Liver (tissue), 9 donors: ENCODE data around the gene ATP5PD. TPM values are rescaled to one million over a fixed set of nuclear protein-coding genes. Genes with fewer than 3 reads are reported as not detected.
"Not testable (repeated sequence)": the region's sequence is repeated elsewhere in the genome, so short reads cannot be mapped to it uniquely, and the experiment has no call there.

Experiments
- DNase-seq: peaks from one replicate; pipeline ENCODE4 v3.0.0-alpha.2; 2017; ENCODE audit warnings: low spot score
- H3K27ac ChIP-seq, 2 donors: one replicate each; pipeline ENCODE4 v1.7.0; 2013; ENCODE audit warnings: inconsistent platforms in 2 of 2, low read length in 2 of 2, control low read depth in 1 of 2, low read depth in 1 of 2, mild to moderate bottlenecking in 1 of 2
- H3K27me3 ChIP-seq, 4 donors: one replicate each; pipeline versions ENCODE4 v1.6.1 to v1.7.0; 2013; ENCODE audit warnings: low read length in 3 of 4, inconsistent platforms in 1 of 4, mild to moderate bottlenecking in 1 of 4, moderate library complexity in 1 of 4; ENCODE audit not compliant: control insufficient read depth in 4 of 4, insufficient read depth in 4 of 4
- H3K36me3 ChIP-seq, 4 donors: one replicate each; pipeline versions ENCODE4 v1.6.1 to v1.7.0; 2013; ENCODE audit warnings: low read length in 3 of 4, mild to moderate bottlenecking in 3 of 4, low read depth in 1 of 4, moderate library complexity in 1 of 4; ENCODE audit not compliant: control insufficient read depth in 4 of 4, insufficient read depth in 3 of 4
- H3K4me1 ChIP-seq, 4 donors: one replicate each; pipeline versions ENCODE4 v1.6.1 to v1.7.0; 2013; ENCODE audit warnings: low read length in 3 of 4, mild to moderate bottlenecking in 3 of 4, moderate library complexity in 1 of 4; ENCODE audit not compliant: control insufficient read depth in 4 of 4, insufficient read depth in 4 of 4
- H3K4me3 ChIP-seq, 3 donors: one replicate each; pipeline versions ENCODE4 v1.6.1 to v1.7.0; 2013; ENCODE audit warnings: low read length in 3 of 3, control low read depth in 1 of 3, low read depth in 1 of 3, mild to moderate bottlenecking in 1 of 3
- H3K9ac ChIP-seq, 2 donors: one replicate each; pipeline ENCODE4 v1.7.0; 2013; ENCODE audit warnings: low read length in 2 of 2, mild to moderate bottlenecking in 2 of 2, moderate library complexity in 2 of 2, control low read depth in 1 of 2, low read depth in 1 of 2
- H3K9me3 ChIP-seq, 4 donors: one replicate each; pipeline versions ENCODE4 v1.6.1 to v1.7.0; 2013; ENCODE audit warnings: low read length in 3 of 4; ENCODE audit not compliant: control insufficient read depth in 4 of 4
- EGR1 ChIP-seq, 2 donors: IDR thresholded peaks; 2 replicates each; pipeline ENCODE4 v1.6.1; 2016 to 2018; ENCODE audit warnings: antibody characterized with exemption in 2 of 2, low read depth in 2 of 2
- NR2F2 ChIP-seq: IDR thresholded peaks from 2 replicates; pipeline ENCODE4 v1.6.1; 2016; ENCODE audit warnings: antibody characterized with exemption
- RAD21 ChIP-seq, 2 donors: IDR thresholded peaks; 2 replicates each; pipeline ENCODE4 v1.6.1; 2016; ENCODE audit warnings: antibody characterized with exemption in 2 of 2, mild to moderate bottlenecking in 2 of 2
- SP1 ChIP-seq: IDR thresholded peaks from 2 replicates; pipeline ENCODE4 v1.6.1; 2018; ENCODE audit warnings: antibody characterized with exemption, mild to moderate bottlenecking
- WGBS: extraction: QIAGEN DNeasy Blood & Tissue Kit; methylation state at CpG from one replicate; pipeline ENCODE4 v1.1.7; 2013; 5-methylcytosine and 5-hydroxymethylcytosine counted together
- polyA plus RNA-seq, 2 donors: library from polyadenylated mRNA; stranded (reverse) in 1 of 2; unstranded in 1 of 2; fragments of 200-250 nt in 1 of 2; fragments of >200 nt in 1 of 2; fragmentation: Nextera tagmentation in 1 of 2; extraction: Ambion mirVana in 1 of 2; gene quantifications; one replicate each; pipeline versions ENCODE4 v1.2.1 to v1.2.3, GENCODE V29; 2013 to 2015
- total RNA-seq, 2 donors: library from RNA; depleted of rRNA; stranded (reverse); fragments of >200 nt; gene quantifications; one replicate each; pipeline ENCODE4 v1.2.3, GENCODE V29; 2014
- TF ChIP-seq, protein P1 (sequence below): IDR thresholded peaks from 2 replicates; pipeline ENCODE4 v1.6.1; 2016; ENCODE audit warnings: antibody characterized with exemption
- TF ChIP-seq, protein P2 (sequence below): fragments of 150-350 bp; IDR thresholded peaks from 2 replicates; pipeline ENCODE4 v1.5.1; 2017; ENCODE audit warnings: improper control_type of control experiment, low read depth, low read length; ENCODE audit not compliant: missing input control
- donor health status: healthy.
- donor health status: healthy.
- donor health status: healthy.
- donor health status: healthy.
- donor health status: healthy.

The ATP5PD gene
- total and polyA plus RNA-seq, 4 donors, result 102 to 378 (median 184) TPM

DNA sequence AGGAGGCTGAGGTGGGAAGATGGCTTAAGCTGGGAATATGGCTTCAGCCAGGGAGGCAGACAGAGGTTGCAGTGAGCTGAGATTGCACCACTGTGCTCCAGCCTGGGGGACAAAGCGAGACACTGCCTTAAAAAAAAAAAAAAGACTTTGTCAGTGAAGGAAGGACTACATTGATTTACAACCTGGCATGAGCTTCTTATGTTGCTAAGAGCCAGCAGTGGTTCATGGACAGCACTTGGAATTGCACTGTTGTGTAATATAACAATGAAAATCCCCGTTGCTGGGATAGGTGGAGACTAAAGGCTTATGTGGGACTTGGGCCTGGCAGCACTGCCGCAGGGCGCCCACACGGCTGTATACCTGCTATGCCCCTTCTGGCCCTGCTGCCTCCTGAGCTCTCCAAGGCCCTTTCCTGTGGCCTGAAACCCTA lies 26.9 kb upstream of the ATP5PD start:
- Histone ChIP-seq H3K9me3 (no peaks in the 10 kb centered on the region), H3K4me1 (peaks cover 3 to 36% (median 30%) of the 10 kb centered on the region in 4 donors)

DNA sequence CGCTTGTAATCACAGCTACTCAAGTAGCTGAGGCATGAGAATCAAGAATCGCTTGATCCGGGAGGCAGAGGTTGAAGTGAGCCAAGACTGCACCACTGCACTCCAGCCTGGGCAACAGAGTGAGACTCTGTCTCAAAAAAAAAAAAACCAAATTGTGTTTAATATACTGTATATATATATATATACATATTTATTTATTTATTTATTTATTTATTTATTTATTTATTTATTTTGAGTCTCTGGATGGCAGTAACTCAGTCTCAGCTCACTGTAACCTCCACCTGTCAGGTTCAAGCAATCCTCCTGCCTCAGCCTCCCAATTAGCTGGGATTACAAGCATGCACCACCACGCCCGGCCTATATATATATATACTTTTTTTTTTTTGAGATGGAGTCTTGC lies 26.1 kb upstream of the ATP5PD start:
- H3K9me3 ChIP-seq, H3K27ac ChIP-seq, DNase-seq, H3K4me3 ChIP-seq, H3K27me3 ChIP-seq, H3K9ac ChIP-seq, H3K36me3 ChIP-seq: not testable (repeated sequence)
- WGBS, result 97% methylated on average over 5 of the region's 5 CpGs
- peaks cover 2 to 29% (median 23%) of the 10 kb centered on the region in 4 donors for H3K4me1 ChIP-seq

More for the DNA sequence above, 26.9 kb upstream of the ATP5PD start:
- no peak overlapping the region for H3K9ac ChIP-seq
- TF ChIP-seq, protein P1, sequence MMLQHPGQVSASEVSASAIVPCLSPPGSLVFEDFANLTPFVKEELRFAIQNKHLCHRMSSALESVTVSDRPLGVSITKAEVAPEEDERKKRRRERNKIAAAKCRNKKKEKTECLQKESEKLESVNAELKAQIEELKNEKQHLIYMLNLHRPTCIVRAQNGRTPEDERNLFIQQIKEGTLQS, result no peak
- TF ChIP-seq EGR1 (IDR thresholded peaks at IDR 0.05; ENCODE audit: low read depth in 2 of 2), result no peak
- H3K36me3 ChIP-seq, result no peaks in the 10 kb centered on the region
- no peak for DNase-seq
- no peak overlapping the region for H3K4me3 ChIP-seq
- no peak overlapping the region for H3K27ac ChIP-seq
- H3K27me3 ChIP-seq, result no peaks in the 10 kb centered on the region
- 61% methylated on average over 5 of the region's 5 CpGs for WGBS

DNA sequence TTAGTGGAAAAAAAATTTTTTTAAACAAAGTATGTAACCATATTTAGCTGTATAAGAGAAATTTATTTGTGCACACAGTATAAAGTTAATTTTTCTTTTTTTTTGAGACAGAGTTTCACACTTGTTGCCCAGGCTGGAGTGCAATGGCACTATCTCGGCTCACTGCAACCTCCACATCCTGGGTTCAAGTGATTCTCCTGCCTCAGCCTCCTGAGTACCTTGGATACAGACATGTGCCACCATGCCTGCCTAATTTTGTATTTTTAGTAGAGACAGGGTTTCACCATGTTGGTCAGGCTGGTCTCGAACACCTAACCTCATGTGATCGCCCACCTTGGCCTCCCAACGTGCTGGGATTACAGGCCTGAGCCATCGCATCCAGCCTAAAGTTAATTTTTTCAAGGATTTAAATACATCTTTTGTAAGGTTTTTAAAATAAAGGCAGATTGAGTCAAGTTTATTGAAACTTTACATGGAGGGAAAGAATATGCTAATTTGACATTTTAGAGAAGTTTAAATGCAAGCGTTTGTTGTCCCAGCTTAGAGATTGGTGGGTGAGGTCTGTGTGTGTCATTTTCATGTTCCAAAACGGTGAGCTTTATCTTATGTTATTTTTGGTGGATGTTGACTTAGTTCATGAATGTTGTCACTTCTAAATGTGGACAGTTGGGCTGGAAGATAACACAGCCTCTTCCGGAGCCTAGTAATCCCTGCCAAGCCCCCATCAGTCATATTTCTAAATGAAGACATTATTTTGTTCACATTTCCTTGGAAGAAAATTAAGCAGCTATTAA lies 24.9 kb upstream of the ATP5PD start:
- not testable (repeated sequence) for H3K27me3 ChIP-seq, DNase-seq, H3K36me3 ChIP-seq, H3K9me3 ChIP-seq, H3K4me3 ChIP-seq, H3K27ac ChIP-seq, H3K9ac ChIP-seq
- peak; percentile 33 for TF ChIP-seq NR2F2
- 79% methylated on average over 8 of the region's 8 CpGs for WGBS
- peaks cover 0 to 18% (median 15%) of the 10 kb centered on the region in 4 donors for H3K4me1 ChIP-seq

DNA sequence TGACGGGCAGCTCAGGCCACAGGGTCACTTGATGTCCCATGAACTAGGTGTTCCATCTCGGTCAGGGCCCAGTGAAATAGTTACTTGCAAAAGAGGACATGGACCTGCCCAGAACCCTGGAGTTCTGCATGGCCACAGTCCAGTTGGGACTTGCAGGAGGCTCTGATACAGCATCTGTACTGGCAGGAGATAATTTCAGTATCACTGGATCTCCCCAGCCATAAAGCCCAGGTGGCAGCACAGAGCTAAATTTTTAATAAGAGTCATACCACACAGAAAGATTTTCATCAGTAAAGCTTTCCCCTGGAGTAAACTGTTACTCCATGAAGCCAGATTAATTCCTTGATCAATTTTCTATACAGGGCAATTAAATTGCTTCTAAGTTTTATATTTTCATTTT lies 23.0 kb upstream of the ATP5PD start:
- Histone ChIP-seq H3K4me3 (no peak overlapping the region), H3K27ac (no peak overlapping the region), H3K9ac (no peak overlapping the region), H3K9me3 (no peaks in the 10 kb centered on the region), H3K27me3 (no peaks in the 10 kb centered on the region), H3K4me1 (peaks cover 0 to 11% (median 7%) of the 10 kb centered on the region in 4 donors), H3K36me3 (peaks cover 0 to 2% (median 0%) of the 10 kb centered on the region in 4 donors)
- TF ChIP-seq SP1, result no peak
- peak; percentile 74 to 78 for TF ChIP-seq RAD21 (IDR thresholded peaks at IDR 0.05)
- TF ChIP-seq, protein P2, sequence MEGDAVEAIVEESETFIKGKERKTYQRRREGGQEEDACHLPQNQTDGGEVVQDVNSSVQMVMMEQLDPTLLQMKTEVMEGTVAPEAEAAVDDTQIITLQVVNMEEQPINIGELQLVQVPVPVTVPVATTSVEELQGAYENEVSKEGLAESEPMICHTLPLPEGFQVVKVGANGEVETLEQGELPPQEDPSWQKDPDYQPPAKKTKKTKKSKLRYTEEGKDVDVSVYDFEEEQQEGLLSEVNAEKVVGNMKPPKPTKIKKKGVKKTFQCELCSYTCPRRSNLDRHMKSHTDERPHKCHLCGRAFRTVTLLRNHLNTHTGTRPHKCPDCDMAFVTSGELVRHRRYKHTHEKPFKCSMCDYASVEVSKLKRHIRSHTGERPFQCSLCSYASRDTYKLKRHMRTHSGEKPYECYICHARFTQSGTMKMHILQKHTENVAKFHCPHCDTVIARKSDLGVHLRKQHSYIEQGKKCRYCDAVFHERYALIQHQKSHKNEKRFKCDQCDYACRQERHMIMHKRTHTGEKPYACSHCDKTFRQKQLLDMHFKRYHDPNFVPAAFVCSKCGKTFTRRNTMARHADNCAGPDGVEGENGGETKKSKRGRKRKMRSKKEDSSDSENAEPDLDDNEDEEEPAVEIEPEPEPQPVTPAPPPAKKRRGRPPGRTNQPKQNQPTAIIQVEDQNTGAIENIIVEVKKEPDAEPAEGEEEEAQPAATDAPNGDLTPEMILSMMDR, result peak; percentile 48
- WGBS, result 63% methylated on average over 2 of the region's 2 CpGs
- DNase-seq, result no peak
